ENCODE results near the gene FBXW11.

GRCh38 chr5:171891150-171891549 lies 115.3 kb downstream of the FBXW11 start:
- TF ChIP-seq ZNF274 (IDR thresholded peaks at IDR 0.05; ENCODE audit: low read depth, low read length) (no peak), CTCF (IDR thresholded peaks at IDR 0.05 in 2 of 3, conservative IDR thresholded peaks at IDR 0.05 in 1 of 3; ENCODE audit: borderline replicate concordance in 1 of 3, insufficient read depth in 1 of 3, low read depth in 2 of 3, low read length in 2 of 3) (no peak), POLR2AphosphoS5 (IDR thresholded peaks at IDR 0.05; ENCODE audit: low read depth, low read length) (no peak), TCF7L2 (IDR thresholded peaks at IDR 0.05; ENCODE audit: borderline replicate concordance, extremely low read depth, insufficient read depth, insufficient read length) (no peak), ZBTB33 (IDR thresholded peaks at IDR 0.05; ENCODE audit: extremely low read depth, insufficient replicate concordance, low read length) (no peak), EGR1 (IDR thresholded peaks at IDR 0.05; ENCODE audit: low read depth) (no peak), CEBPB (IDR thresholded peaks at IDR 0.05; ENCODE audit: low read depth) (no peak), SP1 (IDR thresholded peaks at IDR 0.05; ENCODE audit: low read depth) (no peak), EZH2 (IDR thresholded peaks at IDR 0.05) (no peak), MAX (IDR thresholded peaks at IDR 0.05) (no peak), ATF3 (IDR thresholded peaks at IDR 0.05) (no peak), JUND (IDR thresholded peaks at IDR 0.05) (no peak)
